AG09319 (cell line): ENCODE results near the gene IRF5.

Source experiments
- DNase-seq: peaks from one replicate; pipeline ENCODE4 v3.0.0-alpha.2; 2010; ENCODE audit warnings: low read depth; ENCODE audit errors: extremely low read depth
- TF ChIP-seq, protein P1 (sequence below): IDR thresholded peaks from 2 replicates; pipeline ENCODE4 v1.5.1; 2011; ENCODE audit warnings: low read depth, mild to moderate bottlenecking, inconsistent platforms, low read length, moderate library complexity

Gene IRF5

GRCh38 chr7:128946936-128947830 is 9.5 kb downstream of the IRF5 start:
- DNase-seq = no peak

GRCh38 chr7:128947854-128948253 is 10.1 kb downstream of the IRF5 start:
- TF ChIP-seq, protein P1, sequence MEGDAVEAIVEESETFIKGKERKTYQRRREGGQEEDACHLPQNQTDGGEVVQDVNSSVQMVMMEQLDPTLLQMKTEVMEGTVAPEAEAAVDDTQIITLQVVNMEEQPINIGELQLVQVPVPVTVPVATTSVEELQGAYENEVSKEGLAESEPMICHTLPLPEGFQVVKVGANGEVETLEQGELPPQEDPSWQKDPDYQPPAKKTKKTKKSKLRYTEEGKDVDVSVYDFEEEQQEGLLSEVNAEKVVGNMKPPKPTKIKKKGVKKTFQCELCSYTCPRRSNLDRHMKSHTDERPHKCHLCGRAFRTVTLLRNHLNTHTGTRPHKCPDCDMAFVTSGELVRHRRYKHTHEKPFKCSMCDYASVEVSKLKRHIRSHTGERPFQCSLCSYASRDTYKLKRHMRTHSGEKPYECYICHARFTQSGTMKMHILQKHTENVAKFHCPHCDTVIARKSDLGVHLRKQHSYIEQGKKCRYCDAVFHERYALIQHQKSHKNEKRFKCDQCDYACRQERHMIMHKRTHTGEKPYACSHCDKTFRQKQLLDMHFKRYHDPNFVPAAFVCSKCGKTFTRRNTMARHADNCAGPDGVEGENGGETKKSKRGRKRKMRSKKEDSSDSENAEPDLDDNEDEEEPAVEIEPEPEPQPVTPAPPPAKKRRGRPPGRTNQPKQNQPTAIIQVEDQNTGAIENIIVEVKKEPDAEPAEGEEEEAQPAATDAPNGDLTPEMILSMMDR = no peak
- no peak for DNase-seq

More at GRCh38 chr7:128946936-128947830, 9.5 kb downstream of the IRF5 start:
- TF ChIP-seq, protein P1 = no peak

- DNase-seq = no peak
- TF ChIP-seq, protein P1 = no peak
Observed at GRCh38 chr7:128948312-128948973, 10.7 kb downstream of the IRF5 start.

DNA sequence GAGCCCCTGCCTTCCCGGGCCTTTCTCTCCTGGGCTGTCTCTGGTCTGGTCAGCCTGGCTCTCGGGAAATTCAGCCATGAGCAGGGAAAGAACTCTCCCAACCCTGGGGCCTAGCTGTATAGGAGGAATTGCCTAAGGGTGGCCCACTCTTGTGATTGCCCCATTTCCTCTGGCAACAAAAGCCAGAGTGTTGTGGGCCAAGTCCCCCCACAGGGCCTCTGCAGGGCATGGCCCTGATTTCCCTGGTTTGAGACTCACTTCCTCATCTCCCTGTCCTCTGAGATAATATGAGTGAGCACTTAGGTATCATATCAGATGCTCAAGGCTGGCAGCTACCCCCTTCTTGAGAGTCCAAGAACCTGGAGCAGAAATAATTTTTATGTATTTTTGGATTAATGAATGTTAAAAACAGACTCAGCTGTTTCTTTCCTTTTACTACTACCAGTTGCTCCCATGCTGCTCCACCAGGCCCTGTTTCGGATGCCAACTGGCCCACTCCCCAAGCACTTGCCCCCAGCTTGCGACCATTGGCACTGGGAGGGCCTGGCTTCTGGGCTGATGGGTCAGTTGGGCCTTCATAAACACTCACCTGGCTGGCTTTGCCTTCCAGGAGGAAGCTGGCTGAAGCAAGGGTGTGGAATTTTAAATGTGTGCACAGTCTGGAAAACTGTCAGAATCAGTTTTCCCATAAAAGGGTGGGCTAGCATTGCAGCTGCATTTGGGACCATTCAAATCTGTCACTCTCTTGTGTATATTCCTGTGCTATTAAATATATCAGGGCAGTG is 11.4 kb downstream of the IRF5 start:
- no peak for DNase-seq
- TF ChIP-seq, protein P1 = no peak

DNA sequence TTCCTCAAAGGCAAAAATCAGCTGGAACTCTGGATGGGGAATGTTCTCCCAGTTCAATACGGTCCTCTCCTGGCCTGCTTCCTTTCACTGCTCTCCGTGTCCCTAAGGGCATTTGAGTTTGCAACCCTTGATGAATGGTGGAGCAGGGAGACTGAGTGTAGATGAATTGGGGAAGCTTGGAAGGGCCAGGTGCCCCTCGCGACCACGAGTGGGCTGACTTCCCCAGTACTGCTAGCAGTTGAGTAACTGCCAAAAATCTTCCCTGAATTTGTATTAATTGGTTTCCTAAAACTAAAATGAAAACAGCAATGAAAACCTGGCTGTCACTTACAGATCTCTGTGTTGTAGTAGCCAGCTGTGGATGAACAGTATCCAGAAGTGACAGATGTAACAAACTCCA is 13.6 kb downstream of the IRF5 start:
- TF ChIP-seq, protein P1 = no peak
- DNase-seq = no peak

- TF ChIP-seq, protein P1 = no peak
- DNase-seq = no peak
Observed at GRCh38 chr7:128954150-128954549, 16.4 kb downstream of the IRF5 start.
